GM18951 (cell line): ENCODE data around the gene IL1RL2.

Source experiments
- POLR2A ChIP-seq: IDR thresholded peaks from 4 replicates; pipeline ENCODE4 v1.6.1; 2011; ENCODE audit warnings: mild to moderate bottlenecking; ENCODE audit not compliant: insufficient read length, insufficient read depth; ENCODE audit errors: extremely low read depth
- in situ Hi-C: fragments of 300-500 bp; cut with MboI; formaldehyde crosslinking; loops from one replicate; pipeline ENCODE4 v1.12.0; 2022; ENCODE audit warnings: low sequenced_read_pairs, mixed read lengths, inconsistent platforms; ENCODE audit not compliant: unreplicated experiment

IL1RL2 gene

DNA sequence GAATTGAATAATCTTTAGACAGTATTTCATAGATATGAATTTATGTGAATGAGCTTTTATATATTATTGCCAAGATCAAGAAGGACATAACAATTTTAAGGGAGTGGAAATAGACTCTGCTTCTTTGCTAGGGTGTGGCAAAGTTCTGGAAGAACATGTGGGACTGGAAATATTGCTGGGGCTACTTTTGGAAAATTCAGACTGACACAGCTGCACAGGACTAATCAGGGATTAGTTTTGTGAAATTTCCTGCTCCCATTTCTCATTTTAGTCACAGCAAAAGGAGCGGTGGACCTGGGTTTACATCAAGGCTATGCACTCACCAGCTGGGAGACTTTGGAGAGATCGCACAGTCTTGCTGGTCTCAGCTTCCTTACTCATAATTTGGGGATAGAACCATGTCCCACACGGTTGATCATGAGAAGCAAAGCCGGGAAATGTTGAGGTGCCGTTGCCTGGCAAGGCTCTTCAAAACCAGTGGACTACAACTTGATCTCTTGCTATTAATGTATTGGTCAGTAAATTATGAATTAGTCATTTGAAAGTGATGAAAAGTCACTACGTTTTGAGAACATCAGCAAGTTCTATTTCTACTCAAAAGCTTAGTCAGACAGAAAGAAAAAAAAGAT lies 42.4 kb downstream of the IL1RL2 start:
- in situ Hi-C loops: no loop called here
- TF ChIP-seq POLR2A: no peak

- TF ChIP-seq POLR2A: no peak
- in situ Hi-C loops: no loop called here
Observed at GRCh38 chr2:102230410-102230909, 43.6 kb downstream of the IL1RL2 start.

- in situ Hi-C loops: no loop called here
- no peak for TF ChIP-seq POLR2A
Observed at GRCh38 chr2:102233132-102233884, 46.5 kb downstream of the IL1RL2 start.

- no peak for TF ChIP-seq POLR2A
- in situ Hi-C loops: no loop called here
Observed at GRCh38 chr2:102235042-102235473, 48.2 kb downstream of the IL1RL2 start.

- TF ChIP-seq POLR2A: no peak
- in situ Hi-C loops: no loop called here
Observed at GRCh38 chr2:102235491-102235890, 48.7 kb downstream of the IL1RL2 start.

- in situ Hi-C loops: no loop called here
- no peak for TF ChIP-seq POLR2A
Observed at GRCh38 chr2:102236132-102236531, 49.3 kb downstream of the IL1RL2 start.

- TF ChIP-seq POLR2A: no peak
- in situ Hi-C loops: no loop called here
Observed at GRCh38 chr2:102237176-102237575, 50.4 kb downstream of the IL1RL2 start.

GRCh38 chr2:102238039-102238756 lies 51.4 kb downstream of the IL1RL2 start:
- TF ChIP-seq POLR2A: no peak
- in situ Hi-C loops: no loop called here

DNA sequence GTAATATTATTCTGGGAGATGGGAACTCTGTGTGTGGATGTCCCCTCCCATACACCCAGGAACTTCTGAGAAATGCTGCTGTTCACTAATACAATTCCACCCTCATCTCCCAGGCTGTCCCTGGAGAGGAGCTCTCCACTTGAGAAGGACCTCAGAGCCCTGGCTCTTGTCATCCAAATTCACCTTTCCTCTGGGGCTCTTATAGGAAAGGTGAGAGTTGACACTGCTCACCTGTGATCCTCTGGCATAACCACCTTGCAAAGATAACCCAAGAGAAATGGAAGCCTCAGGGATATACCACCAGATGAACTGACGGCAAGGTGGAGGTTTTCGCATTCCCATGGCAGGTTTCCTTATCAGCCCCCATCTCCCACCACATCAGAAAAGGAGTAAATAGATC lies 52.0 kb downstream of the IL1RL2 start:
- in situ Hi-C loops: no loop called here
- no peak for TF ChIP-seq POLR2A

DNA sequence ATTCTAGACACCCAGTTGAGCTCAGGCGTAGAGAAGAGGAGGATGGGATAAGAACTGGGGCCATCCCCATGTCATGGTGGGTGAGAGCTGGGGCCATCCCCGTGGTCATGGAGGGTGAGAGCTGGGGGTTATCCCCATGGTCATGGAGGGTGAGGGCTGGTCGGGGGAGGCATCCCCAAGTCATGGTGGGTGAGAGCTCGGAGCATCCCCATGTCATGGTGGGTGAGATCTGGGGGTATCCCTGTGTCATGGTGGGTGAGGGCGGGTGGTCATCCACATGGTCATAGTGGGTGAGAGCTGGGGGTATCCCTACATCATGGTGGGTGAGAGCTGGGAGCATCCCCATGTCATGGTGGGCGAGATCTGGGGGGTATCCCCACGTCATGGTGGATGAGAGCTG lies 52.5 kb downstream of the IL1RL2 start:
- in situ Hi-C loops: no loop called here

GRCh38 chr2:102240640-102241370 lies 54.0 kb downstream of the IL1RL2 start:
- in situ Hi-C loops: loop anchor here (5.0 kb wide), 2 partner anchors 201 to 219 kb away; no protein-coding TSS in a partner anchor
- no peak for TF ChIP-seq POLR2A

More for the DNA sequence above, 52.5 kb downstream of the IL1RL2 start:
- no peak for TF ChIP-seq POLR2A

DNA sequence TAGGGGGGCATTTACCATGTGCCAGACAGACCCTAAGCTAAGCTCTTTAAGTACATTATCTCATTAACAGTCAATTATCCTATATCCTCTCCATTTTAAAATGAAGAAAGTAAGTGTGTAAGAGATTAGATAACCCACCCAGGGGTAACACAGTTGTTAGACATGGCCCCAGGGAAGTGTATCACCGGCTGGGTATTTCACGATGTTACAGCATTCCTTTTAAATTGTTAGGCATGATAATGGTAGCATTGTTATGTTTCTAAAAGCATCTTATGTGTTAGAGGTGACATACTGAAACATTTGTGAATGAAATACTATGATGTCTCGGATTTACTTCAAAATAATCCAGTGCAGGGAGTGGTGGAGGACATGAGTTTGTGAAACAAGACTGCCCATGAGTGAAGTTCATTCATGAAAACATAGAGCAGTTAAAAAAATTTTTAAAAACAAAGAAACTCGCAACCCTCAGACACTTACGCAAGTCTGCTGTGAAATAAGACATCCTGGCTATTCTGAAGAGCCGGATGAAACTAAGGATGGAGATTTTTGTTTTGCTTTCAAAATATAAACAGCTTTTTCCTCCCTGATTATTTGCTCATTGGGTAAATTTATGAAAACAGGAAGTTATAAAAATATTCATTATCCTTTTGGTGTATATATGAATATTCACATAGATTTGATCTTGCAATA lies 54.9 kb downstream of the IL1RL2 start:
- no peak for TF ChIP-seq POLR2A
- in situ Hi-C loops: loop anchor here (5.0 kb wide), 2 partner anchors 201 to 219 kb away; no protein-coding TSS in a partner anchor
